T-cell (primary cell): ENCODE data around the gene C17orf100. TPM values are rescaled to one million over a fixed set of nuclear protein-coding genes. Genes with fewer than 3 reads are reported as not detected.

Experiments used
- ATAC-seq, 4 experiments: fragments of 200-7000 bp in 3 of 4; fragments of 150-1000 bp in 1 of 4; cut with Tn5 transposase; replicated peaks in 1 of 4; 1 replicate in 3 of 4; 2 replicates in 1 of 4; pipeline ENCODE4 v1.10.0; 2021; ENCODE audit warnings: moderate library complexity in 3 of 4, mild to moderate bottlenecking in 2 of 4, moderate number of reproducible peaks in 1 of 4
- CTCF ChIA-PET, 2 donors: fragments of 300-600 bp; sonication (Branson Sonifier 250); formaldehyde crosslinking; loops; one replicate each; lab custom pipeline; 2022; ENCODE audit warnings: antibody characterized with exemption in 2 of 2; lab: Charles Lee
- POLR2A ChIA-PET, 2 donors: fragments of 300-600 bp; sonication (Branson Sonifier 250); formaldehyde crosslinking; loops; one replicate each; lab custom pipeline; 2022; ENCODE audit warnings: antibody characterized with exemption in 2 of 2; lab: Charles Lee
- DNase-seq, 35 experiments: peaks; one replicate each; pipeline versions ENCODE4 v3.0.0 to v3.0.0-alpha.2; 2013 to 2023
- H3K27ac ChIP-seq: one replicate; pipeline ENCODE4 v1.5.1; 2013; ENCODE audit warnings: low read length
- H3K27me3 ChIP-seq, 2 experiments: replicated peaks in 1 of 2; 1 replicate in 1 of 2; 2 replicates in 1 of 2; pipeline versions ENCODE4 v1.6.1 to v1.7.0; 2013; ENCODE audit warnings: low read length in 1 of 2, mixed read lengths in 1 of 2; ENCODE audit not compliant: control insufficient read depth in 2 of 2, insufficient read depth in 2 of 2; ENCODE audit errors: extremely low read depth in 1 of 2
- H3K36me3 ChIP-seq, 2 donors: 1 replicate in 1 of 2; 2 replicates in 1 of 2; pipeline versions ENCODE4 v1.6.1 to v1.7.0; 2013; ENCODE audit warnings: low read length in 1 of 2; ENCODE audit not compliant: control insufficient read depth in 2 of 2, insufficient read depth in 1 of 2; ENCODE audit errors: extremely low read depth in 1 of 2
- H3K4me1 ChIP-seq, 2 experiments: 1 replicate in 1 of 2; 2 replicates in 1 of 2; pipeline versions ENCODE4 v1.6.1 to v1.7.0; 2013; ENCODE audit warnings: low read length in 2 of 2, mixed read lengths in 1 of 2; ENCODE audit not compliant: insufficient read depth in 2 of 2, control insufficient read depth in 1 of 2; ENCODE audit errors: extremely low read depth in 1 of 2
- H3K4me3 ChIP-seq, 2 donors: 1 replicate in 1 of 2; 2 replicates in 1 of 2; pipeline versions ENCODE4 v1.5.1 to v1.7.0; 2013; ENCODE audit warnings: mild to moderate bottlenecking in 2 of 2, low read length in 1 of 2, moderate library complexity in 1 of 2; ENCODE audit not compliant: control insufficient read depth in 1 of 2; ENCODE audit errors: extremely low read depth in 1 of 2
- H3K9me3 ChIP-seq: 2 replicates; pipeline ENCODE4 v1.7.0; 2013
- H3K27ac Mint-ChIP-seq, 2 donors: one replicate each; pipeline ENCODE4 v1.8.0; 2020 to 2021; ENCODE audit warnings: mild to moderate bottlenecking in 2 of 2, mixed read lengths in 2 of 2
- H3K27me3 Mint-ChIP-seq, 2 donors: one replicate each; pipeline ENCODE4 v1.8.0; 2021 to 2022; ENCODE audit warnings: mixed read lengths in 2 of 2
- H3K36me3 Mint-ChIP-seq: one replicate; pipeline ENCODE4 v1.8.0; 2021; ENCODE audit warnings: mixed read lengths
- H3K4me1 Mint-ChIP-seq, 3 donors: one replicate each; pipeline ENCODE4 v1.8.0; 2020 to 2022; ENCODE audit warnings: mixed read lengths in 3 of 3, mild to moderate bottlenecking in 1 of 3
- H3K4me3 Mint-ChIP-seq, 3 donors: one replicate each; pipeline ENCODE4 v1.8.0; 2020 to 2022; ENCODE audit warnings: mild to moderate bottlenecking in 3 of 3, mixed read lengths in 3 of 3, moderate library complexity in 3 of 3
- H3K9me3 Mint-ChIP-seq, 3 donors: one replicate each; pipeline ENCODE4 v1.8.0; 2020 to 2022; ENCODE audit warnings: mixed read lengths in 3 of 3
- WGBS: methylation state at CpG from one replicate; pipeline ENCODE4 v1.1.5; 2013; ENCODE audit warnings: missing lambda C conversion rate; ENCODE audit not compliant: insufficient coverage; 5-methylcytosine and 5-hydroxymethylcytosine counted together
- total RNA-seq, 35 experiments: library from RNA in 6 of 35; stranded (reverse) in 6 of 35; fragments of 120-200 nt in 1 of 35; gene quantifications; one replicate each; pipeline versions ENCODE4 v1.2.1 to v1.2.4 and lab custom pipeline; 2013 to 2026

The C17orf100 gene
- total RNA-seq, 5 donors from 2014 or later (not counting 1 experiment from before 2014, with no cell fraction given): 1.1 to 3.5 (median 2.8) TPM

- Histone ChIP-seq H3K27ac (no peak overlapping the region), H3K27me3 (peaks cover 0 to 28% of the 10 kb centered on the region in 2 experiments), H3K4me1 (peaks cover 0 to 4% of the 10 kb centered on the region in 2 experiments), H3K9me3 (no peaks in the 10 kb centered on the region), H3K4me3 (no peak overlapping the region), H3K36me3 (no peaks in the 10 kb centered on the region)
- no peak overlapping the region for H3K27ac Mint-ChIP-seq
- no peak for ATAC-seq
- H3K36me3 Mint-ChIP-seq: no peaks in the 10 kb centered on the region
- 72% methylated on average over 11 of the region's 11 CpGs for WGBS
- POLR2A ChIA-PET: no interaction called here
- peaks cover 0 to 3% (median 0%) of the 10 kb centered on the region in 3 donors for H3K4me1 Mint-ChIP-seq
- DNase-seq: no peak
- no peaks in the 10 kb centered on the region for H3K9me3 Mint-ChIP-seq
- H3K27me3 Mint-ChIP-seq: peaks cover 16 to 24% of the 10 kb centered on the region in 2 donors
- no peak overlapping the region for H3K4me3 Mint-ChIP-seq
- CTCF ChIA-PET: no interaction called here
Observed at GRCh38 chr17:6698004-6698403, 46.4 kb downstream of the C17orf100 start.

DNA sequence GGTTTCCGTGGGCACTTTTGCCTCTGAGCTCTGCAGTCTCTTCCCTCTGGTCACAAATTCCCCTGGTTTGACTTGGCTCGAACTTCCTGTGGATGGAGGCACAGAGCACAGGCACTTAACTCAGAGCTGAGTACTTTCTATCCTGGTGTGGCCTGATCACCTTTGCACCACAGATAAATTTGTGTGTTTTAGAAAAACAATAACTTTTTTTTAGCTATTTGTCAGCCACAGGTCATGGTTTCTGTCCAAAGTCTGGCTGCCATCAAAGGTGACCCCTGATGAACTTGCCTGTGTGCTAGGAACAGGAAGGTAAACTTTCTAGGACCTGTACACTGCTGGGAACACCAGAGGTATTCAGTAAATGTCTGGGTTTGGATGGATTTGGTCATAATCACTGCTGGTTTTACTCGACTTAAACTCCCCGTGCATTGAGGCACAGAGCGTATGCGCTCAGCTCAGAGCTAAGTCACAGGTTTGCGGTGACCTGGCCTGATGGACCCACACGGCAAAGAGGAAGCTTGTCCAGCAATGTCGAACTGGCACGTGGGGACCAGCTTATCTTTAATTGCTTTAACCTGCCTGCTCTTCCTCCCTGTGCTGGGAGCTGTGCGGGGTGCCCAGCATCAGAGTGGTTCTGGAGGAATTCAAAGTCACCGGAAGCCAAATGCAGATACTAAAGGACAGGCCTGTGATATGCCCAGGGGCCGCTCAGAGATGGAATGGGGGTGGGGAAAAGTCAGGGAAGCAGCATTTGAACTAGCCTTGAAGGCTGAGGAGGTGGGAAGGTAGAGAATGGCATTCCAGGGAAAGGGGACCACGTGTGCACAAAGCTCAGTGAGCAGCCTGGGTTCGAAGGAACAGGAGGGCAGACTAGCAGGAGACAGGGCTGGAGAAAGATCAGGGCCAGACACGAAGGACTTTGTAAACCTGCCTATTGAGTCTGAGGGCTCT is 48.7 kb downstream of the C17orf100 start:
- no peaks in the 10 kb centered on the region for H3K36me3 ChIP-seq
- DNase-seq (no peak), ATAC-seq (no peak)
- H3K9me3 ChIP-seq: no peaks in the 10 kb centered on the region
- no peak overlapping the region for H3K27ac Mint-ChIP-seq
- peaks cover 0 to 3% (median 0%) of the 10 kb centered on the region in 3 donors for H3K4me1 Mint-ChIP-seq
- H3K27me3 Mint-ChIP-seq: peaks cover 15 to 26% of the 10 kb centered on the region in 2 donors
- no peak overlapping the region for H3K4me3 ChIP-seq
- POLR2A ChIA-PET: no interaction called here
- H3K4me3 Mint-ChIP-seq: no peak overlapping the region
- H3K4me1 ChIP-seq: peaks cover 0 to 4% of the 10 kb centered on the region in 2 experiments
- H3K27ac ChIP-seq: no peak overlapping the region
- CTCF ChIA-PET: no interaction called here
- no peaks in the 10 kb centered on the region for H3K36me3 Mint-ChIP-seq
- WGBS: 83% methylated on average over 13 of the region's 16 CpGs
- no peaks in the 10 kb centered on the region for H3K9me3 Mint-ChIP-seq
- H3K27me3 ChIP-seq: peaks cover 0 to 34% of the 10 kb centered on the region in 2 experiments

GRCh38 chr17:6700948-6701307 is 49.4 kb downstream of the C17orf100 start:
- H3K36me3 ChIP-seq: no peaks in the 10 kb centered on the region
- no peaks in the 10 kb centered on the region for H3K9me3 Mint-ChIP-seq
- H3K27me3 ChIP-seq: peaks cover 0 to 32% of the 10 kb centered on the region in 2 experiments
- ChIA-PET POLR2A (no interaction called here), CTCF (no interaction called here)
- no peak overlapping the region for H3K27ac ChIP-seq
- H3K27ac Mint-ChIP-seq: no peak overlapping the region
- peaks cover 14 to 24% of the 10 kb centered on the region in 2 donors for H3K27me3 Mint-ChIP-seq
- peaks cover 0 to 3% (median 0%) of the 10 kb centered on the region in 3 donors for H3K4me1 Mint-ChIP-seq
- H3K36me3 Mint-ChIP-seq: no peaks in the 10 kb centered on the region
- peaks cover 0 to 4% of the 10 kb centered on the region in 2 experiments for H3K4me1 ChIP-seq
- no peak overlapping the region for H3K4me3 ChIP-seq
- DNase-seq (no peak), ATAC-seq (no peak)
- 78% methylated on average over 8 of the region's 8 CpGs for WGBS
- no peaks in the 10 kb centered on the region for H3K9me3 ChIP-seq
- H3K4me3 Mint-ChIP-seq: no peak overlapping the region

- H3K36me3 Mint-ChIP-seq: no peaks in the 10 kb centered on the region
- ChIA-PET CTCF (no interaction called here), POLR2A (no interaction called here)
- WGBS: 0% methylated on average over 2 of the region's 11 CpGs
- Histone ChIP-seq H3K27ac (no peak overlapping the region), H3K9me3 (no peaks in the 10 kb centered on the region), H3K4me1 (peaks cover 0 to 4% of the 10 kb centered on the region in 2 experiments), H3K27me3 (peaks cover 0 to 36% of the 10 kb centered on the region in 2 experiments), H3K36me3 (no peaks in the 10 kb centered on the region), H3K4me3 (no peak overlapping the region)
- H3K4me3 Mint-ChIP-seq: no peak overlapping the region
- peak in 3 of 4 experiments; percentile 42 to 52 (median 49) for ATAC-seq
- H3K27me3 Mint-ChIP-seq: peaks cover 16 to 23% of the 10 kb centered on the region in 2 donors
- no peak overlapping the region for H3K27ac Mint-ChIP-seq
- H3K9me3 Mint-ChIP-seq: no peaks in the 10 kb centered on the region
- H3K4me1 Mint-ChIP-seq: peaks cover 0 to 3% (median 0%) of the 10 kb centered on the region in 3 donors
- peak in 13 of 35 experiments; percentile 8 to 37 (median 24) for DNase-seq
Observed at GRCh38 chr17:6701719-6702118, 50.2 kb downstream of the C17orf100 start.

DNA sequence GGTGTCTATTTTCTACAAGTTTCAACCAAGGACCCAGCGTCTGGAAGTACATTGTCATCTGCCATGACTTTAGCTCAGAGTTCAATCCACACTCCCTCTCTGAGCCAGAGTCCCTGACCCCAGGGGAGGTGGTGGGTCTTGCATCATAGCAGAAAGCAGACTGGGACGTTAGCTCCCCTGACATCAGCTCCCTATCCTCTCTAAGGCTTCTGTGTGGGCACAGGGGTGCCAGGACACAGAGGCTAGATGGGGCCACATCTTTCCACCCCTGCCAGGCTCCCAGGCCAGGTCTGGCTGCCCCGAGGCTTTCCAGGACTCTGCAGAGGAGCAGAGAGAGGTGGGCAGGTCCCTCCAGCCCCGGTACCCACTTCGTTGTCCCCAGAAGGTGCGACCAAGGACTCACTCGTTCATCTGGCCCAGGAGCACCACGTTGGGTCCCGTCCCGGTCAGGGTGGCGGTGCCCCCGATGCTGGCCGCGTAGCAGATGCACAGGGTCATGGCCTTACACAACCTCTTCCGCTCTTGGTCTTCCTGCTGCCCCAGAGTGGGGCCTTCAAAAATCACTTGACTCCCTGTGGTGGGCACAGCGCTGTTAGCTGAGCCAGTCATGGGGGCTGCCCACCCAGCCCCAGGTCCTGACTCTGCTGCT is 51.1 kb downstream of the C17orf100 start:
- no peaks in the 10 kb centered on the region for H3K36me3 ChIP-seq
- WGBS: 85% methylated on average over 14 of the region's 16 CpGs
- peak overlapping the region in 1 of 3 donors; percentile 23 for H3K4me3 Mint-ChIP-seq
- H3K9me3 Mint-ChIP-seq: no peaks in the 10 kb centered on the region
- H3K4me1 ChIP-seq: peaks cover 0 to 4% of the 10 kb centered on the region in 2 experiments
- no peak overlapping the region for H3K27ac Mint-ChIP-seq
- H3K36me3 Mint-ChIP-seq: no peaks in the 10 kb centered on the region
- H3K27ac ChIP-seq: no peak overlapping the region
- H3K27me3 ChIP-seq: peaks cover 0 to 40% of the 10 kb centered on the region in 2 experiments
- no peak for DNase-seq
- ATAC-seq: no peak
- ChIA-PET CTCF (interaction anchor here in 1 of 2 donors (0.6 kb wide), 1 partner anchor 63 kb away, joined by 3 read pairs; a partner anchor contains a TSS), POLR2A (no interaction called here)
- peaks cover 0 to 3% (median 0%) of the 10 kb centered on the region in 3 donors for H3K4me1 Mint-ChIP-seq
- no peaks in the 10 kb centered on the region for H3K9me3 ChIP-seq
- H3K4me3 ChIP-seq: no peak overlapping the region
- H3K27me3 Mint-ChIP-seq: peaks cover 22 to 29% of the 10 kb centered on the region in 2 donors
